Measurements from ENCODE around the gene MARCHF6. TPM values are rescaled to one million over a fixed set of nuclear protein-coding genes. Genes with fewer than 3 reads are reported as not detected.
A peak's percentile ranks its signal among the peaks of the same experiment; 100 is the strongest.

Gene MARCHF6
- total and polyA plus RNA-seq, 9 of the 15 experiments (the other 6 are each of a cell fraction or from before 2014, with no cell fraction given): 74.1 to 456 (median 116) TPM

DNA sequence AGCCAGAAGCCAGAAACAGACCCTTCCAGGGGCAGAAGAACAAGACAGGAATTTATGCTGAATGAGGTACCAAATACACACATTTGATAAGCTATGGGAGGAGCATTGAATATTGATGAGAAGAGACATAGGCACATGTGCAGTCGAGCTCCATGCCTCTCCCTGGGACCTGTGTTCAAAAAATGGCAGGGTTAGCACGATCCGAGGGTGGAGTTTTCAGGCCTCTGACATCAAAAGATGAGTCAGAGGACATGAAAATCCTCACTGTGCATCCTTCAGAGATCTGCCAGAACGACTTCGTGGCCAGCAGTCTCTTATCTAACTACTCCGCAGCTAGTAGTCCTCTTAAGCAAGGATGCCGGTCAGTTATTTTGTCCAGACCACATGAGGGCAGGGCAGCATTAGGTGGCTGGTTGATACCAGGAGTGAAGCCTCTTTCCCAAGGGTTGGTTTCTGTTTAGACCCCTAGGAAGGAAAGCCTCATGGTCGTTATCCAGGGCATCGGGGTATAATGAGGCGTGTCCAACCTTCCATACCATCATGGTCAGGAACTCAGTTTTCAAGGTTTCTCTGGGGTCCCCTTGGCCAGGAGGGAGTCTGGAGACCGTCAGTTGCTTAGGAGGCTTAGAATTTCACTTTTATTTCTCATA, 34.2 kb upstream of the MARCHF6 start (continued):
- TF ChIP-seq POLR2AphosphoS5 (IDR thresholded peaks at IDR 0.05; ENCODE audit: control insufficient read depth, insufficient read depth, low read depth, low read length) (peak; percentile 56; the same call in 1 of the 2 replicates), NR2C2 (CRISPR knock-in tag; IDR thresholded peaks at IDR 0.05) (no peak), NR2C2 (tag; IDR thresholded peaks at IDR 0.05) (peak; percentile 61)

DNA sequence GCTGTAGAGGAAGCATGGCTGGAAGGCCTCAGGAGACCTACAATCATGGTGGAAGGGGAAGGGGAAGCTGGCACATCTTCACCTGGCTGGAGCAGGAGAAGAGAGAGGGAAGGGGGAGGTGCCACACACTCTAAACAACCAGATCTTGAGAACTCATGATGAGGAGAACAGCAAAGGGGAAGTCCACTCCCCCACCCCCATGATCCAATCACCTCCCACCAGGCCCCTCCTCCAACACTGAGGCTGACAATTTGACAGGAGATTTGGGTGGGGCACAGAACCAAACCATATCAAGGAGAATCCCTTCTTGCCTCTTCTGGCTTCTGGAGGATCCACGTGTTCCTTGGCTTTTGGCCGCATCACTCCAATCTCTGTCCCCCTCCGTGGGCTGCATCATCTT, 32.7 kb upstream of the MARCHF6 start:
- H3K4me1 ChIP-seq (replicated peaks in 1 of 2; ENCODE audit: control insufficient read depth in 2 of 2, insufficient read depth in 2 of 2, low read length in 2 of 2): peaks cover 47 to 54% of the 10 kb centered on the region in 2 experiments
- no peak overlapping the region for H3K4me3 ChIP-seq
- no peak overlapping the region for H3K27ac ChIP-seq (ENCODE audit: extremely low read depth, low read depth, low read length)
- H3K79me2 ChIP-seq (ENCODE audit: control insufficient read depth, insufficient read depth, low read length): no peaks in the 10 kb centered on the region
- H3K9me1 ChIP-seq (ENCODE audit: control insufficient read depth, insufficient read depth, low read length): no peaks in the 10 kb centered on the region
- H3K36me3 ChIP-seq (ENCODE audit: control insufficient read depth, insufficient read depth, low read length): no peaks in the 10 kb centered on the region
- peak overlapping the region; percentile 58 for H2AFZ ChIP-seq (ENCODE audit: low read depth, low read length)
- in situ Hi-C loops (cut with MboI): no loop called here
- no peaks in the 10 kb centered on the region for H3K9me3 ChIP-seq (replicated peaks; ENCODE audit: control insufficient read depth, insufficient read depth, low read depth, low read length)
- intact Hi-C loops (cut with micrococcal nuclease): no loop called here
- no peak overlapping the region for H3K9ac ChIP-seq (ENCODE audit: insufficient read depth in 1 of 2, low read depth in 2 of 2, low read length in 2 of 2)
- ATAC-seq (peak; percentile 72), DNase-seq (ENCODE audit: extremely low read depth in 1 of 4, low spot score in 3 of 4) (peak; percentile 57 to 88 (median 64)), FAIRE-seq (peak; percentile 84)
- BruUV-seq (replicated peaks): no TSS peak
- H3K4me2 ChIP-seq (ENCODE audit: insufficient read depth, low read length): 0 out of 2 replicates have a peak overlapping the region, but pooled peaks have one; percentile 22
- 14% methylated on average over 3 of the region's 3 CpGs for WGBS (ENCODE audit: insufficient coverage, low coverage, missing lambda C conversion rate)
- H4K20me1 ChIP-seq (replicated peaks; ENCODE audit: control insufficient read depth, insufficient read depth, low read length): no peaks in the 10 kb centered on the region
- no peaks in the 10 kb centered on the region; a peak in 1 of 5 replicates for H3K27me3 ChIP-seq (ENCODE audit: control insufficient read depth in 2 of 2, insufficient read depth in 2 of 2, low read length in 2 of 2)
- ChIA-PET CTCF (ENCODE audit: low intra/inter-chr PET ratio) (no interaction called here), POLR2A (interaction anchor here (0.7 to 4.4 kb wide), 3 partner anchors 8 to 32 kb away, joined by 3 to 31 read pairs (median 12); partner anchors contain the start of gene CMBL)
- TF ChIP-seq SMARCC2 (IDR thresholded peaks at IDR 0.05; ENCODE audit: low read depth) (no peak), ZNF584 (CRISPR knock-in tag; IDR thresholded peaks at IDR 0.05; ENCODE audit: low read depth) (no peak), FOXM1 (IDR thresholded peaks at IDR 0.05; ENCODE audit: low read depth) (no peak), FOXM1 (CRISPR knock-in tag; IDR thresholded peaks at IDR 0.05; ENCODE audit: low read depth) (no peak), RB1 (IDR thresholded peaks at IDR 0.05; ENCODE audit: low read depth) (no peak), ZNF133 (CRISPR knock-in tag; IDR thresholded peaks at IDR 0.05) (no peak), POLR3G (IDR thresholded peaks at IDR 0.05; ENCODE audit: extremely low read depth, insufficient read length, insufficient replicate concordance) (no peak), DNMT1 (IDR thresholded peaks at IDR 0.05) (no peak)
- TF ChIP-seq, protein P1, sequence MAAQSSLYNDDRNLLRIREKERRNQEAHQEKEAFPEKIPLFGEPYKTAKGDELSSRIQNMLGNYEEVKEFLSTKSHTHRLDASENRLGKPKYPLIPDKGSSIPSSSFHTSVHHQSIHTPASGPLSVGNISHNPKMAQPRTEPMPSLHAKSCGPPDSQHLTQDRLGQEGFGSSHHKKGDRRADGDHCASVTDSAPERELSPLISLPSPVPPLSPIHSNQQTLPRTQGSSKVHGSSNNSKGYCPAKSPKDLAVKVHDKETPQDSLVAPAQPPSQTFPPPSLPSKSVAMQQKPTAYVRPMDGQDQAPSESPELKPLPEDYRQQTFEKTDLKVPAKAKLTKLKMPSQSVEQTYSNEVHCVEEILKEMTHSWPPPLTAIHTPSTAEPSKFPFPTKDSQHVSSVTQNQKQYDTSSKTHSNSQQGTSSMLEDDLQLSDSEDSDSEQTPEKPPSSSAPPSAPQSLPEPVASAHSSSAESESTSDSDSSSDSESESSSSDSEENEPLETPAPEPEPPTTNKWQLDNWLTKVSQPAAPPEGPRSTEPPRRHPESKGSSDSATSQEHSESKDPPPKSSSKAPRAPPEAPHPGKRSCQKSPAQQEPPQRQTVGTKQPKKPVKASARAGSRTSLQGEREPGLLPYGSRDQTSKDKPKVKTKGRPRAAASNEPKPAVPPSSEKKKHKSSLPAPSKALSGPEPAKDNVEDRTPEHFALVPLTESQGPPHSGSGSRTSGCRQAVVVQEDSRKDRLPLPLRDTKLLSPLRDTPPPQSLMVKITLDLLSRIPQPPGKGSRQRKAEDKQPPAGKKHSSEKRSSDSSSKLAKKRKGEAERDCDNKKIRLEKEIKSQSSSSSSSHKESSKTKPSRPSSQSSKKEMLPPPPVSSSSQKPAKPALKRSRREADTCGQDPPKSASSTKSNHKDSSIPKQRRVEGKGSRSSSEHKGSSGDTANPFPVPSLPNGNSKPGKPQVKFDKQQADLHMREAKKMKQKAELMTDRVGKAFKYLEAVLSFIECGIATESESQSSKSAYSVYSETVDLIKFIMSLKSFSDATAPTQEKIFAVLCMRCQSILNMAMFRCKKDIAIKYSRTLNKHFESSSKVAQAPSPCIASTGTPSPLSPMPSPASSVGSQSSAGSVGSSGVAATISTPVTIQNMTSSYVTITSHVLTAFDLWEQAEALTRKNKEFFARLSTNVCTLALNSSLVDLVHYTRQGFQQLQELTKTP (IDR thresholded peaks at IDR 0.05; ENCODE audit: low read depth in 1 of 2, partially characterized antibody in 2 of 2): no peak
- TF ChIP-seq, protein P2, sequence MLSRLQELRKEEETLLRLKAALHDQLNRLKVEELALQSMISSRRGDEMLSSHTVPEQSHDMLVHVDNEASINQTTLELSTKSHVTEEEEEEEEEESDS (CRISPR knock-in tag; IDR thresholded peaks at IDR 0.05): no peak
- TF ChIP-seq, protein P3, sequence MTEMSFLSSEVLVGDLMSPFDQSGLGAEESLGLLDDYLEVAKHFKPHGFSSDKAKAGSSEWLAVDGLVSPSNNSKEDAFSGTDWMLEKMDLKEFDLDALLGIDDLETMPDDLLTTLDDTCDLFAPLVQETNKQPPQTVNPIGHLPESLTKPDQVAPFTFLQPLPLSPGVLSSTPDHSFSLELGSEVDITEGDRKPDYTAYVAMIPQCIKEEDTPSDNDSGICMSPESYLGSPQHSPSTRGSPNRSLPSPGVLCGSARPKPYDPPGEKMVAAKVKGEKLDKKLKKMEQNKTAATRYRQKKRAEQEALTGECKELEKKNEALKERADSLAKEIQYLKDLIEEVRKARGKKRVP (CRISPR knock-in tag; IDR thresholded peaks at IDR 0.05): no peak
- TF ChIP-seq, protein P4, sequence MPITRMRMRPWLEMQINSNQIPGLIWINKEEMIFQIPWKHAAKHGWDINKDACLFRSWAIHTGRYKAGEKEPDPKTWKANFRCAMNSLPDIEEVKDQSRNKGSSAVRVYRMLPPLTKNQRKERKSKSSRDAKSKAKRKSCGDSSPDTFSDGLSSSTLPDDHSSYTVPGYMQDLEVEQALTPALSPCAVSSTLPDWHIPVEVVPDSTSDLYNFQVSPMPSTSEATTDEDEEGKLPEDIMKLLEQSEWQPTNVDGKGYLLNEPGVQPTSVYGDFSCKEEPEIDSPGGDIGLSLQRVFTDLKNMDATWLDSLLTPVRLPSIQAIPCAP (CRISPR knock-in tag; IDR thresholded peaks at IDR 0.05; ENCODE audit: borderline replicate concordance): no peak
